Limb (tissue), 2 donors: ENCODE data around the gene DNAH9.
A peak's percentile ranks its signal among the peaks of the same experiment; 100 is the strongest.

Experiments used
- DNase-seq, 2 donors: peaks; one replicate each; pipeline ENCODE4 v3.0.0-alpha.2; 2016; ENCODE audit errors: extremely low spot score in 2 of 2

The DNAH9 gene

GRCh38 chr17:11840831-11841230 is 242.6 kb downstream of the DNAH9 start:
- no peak for DNase-seq

GRCh38 chr17:11848330-11848729 is 250.1 kb downstream of the DNAH9 start:
- DNase-seq: no peak

DNA sequence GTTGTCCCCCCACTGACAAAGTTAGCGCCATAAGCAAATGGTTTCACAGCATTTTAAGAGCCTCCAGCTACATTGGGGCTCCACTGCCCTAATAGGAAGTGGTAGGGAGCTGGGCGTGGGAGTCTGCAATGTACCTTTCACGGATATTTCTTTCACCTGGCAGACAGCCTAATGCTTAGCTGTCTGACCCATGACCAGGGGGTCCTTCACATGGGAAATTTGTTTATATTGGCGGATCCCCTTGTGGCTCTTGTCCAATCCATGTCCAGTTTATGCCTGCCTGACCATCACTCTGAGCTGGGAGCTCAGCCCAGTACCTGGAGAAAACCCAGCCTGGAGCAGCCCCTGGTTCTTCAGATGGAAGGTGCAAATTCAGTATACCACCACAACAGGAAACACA is 254.0 kb downstream of the DNAH9 start:
- DNase-seq: no peak

- DNase-seq: no peak
These were observed 254.6 kb downstream of the DNAH9 start for GRCh38 chr17:11852912-11853311.

DNA sequence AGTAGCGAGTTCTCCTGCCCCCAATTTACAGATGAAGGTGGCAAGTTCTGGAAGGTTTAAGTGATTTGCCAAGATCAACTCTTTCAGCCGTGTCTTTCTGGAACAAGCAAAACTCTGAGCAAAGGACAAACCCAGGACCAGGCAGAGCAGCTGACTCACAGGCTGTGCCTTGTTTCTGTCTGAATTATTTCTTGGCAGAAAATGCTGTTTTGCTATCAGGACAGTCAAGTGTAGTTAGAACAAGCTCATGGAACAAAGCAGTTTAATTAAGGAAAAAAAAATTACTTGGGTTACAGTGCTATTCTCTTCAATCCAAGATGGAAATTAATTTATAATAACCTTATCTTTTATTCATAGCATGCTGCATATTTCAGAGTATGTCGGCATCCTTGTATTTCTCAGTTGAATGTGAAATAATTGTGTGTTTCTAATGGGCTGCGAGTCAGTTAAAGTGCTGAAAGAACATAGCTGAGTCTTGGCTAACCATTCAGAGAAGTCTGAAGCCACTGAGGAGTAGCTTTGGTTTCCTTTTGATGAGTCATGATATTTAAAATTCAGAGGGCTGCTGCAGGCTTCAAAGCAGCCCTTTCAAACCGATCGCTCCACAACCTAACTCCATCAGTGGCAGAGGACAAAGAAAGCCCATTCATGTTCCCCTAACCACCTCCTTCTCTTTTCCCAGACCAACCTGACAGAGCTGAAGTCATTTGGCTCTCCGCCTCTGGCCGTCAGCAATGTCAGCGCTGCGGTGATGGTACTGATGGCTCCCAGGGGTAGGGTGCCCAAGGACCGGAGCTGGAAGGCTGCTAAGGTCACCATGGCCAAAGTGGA is 255.3 kb downstream of the DNAH9 start:
- peak in 1 of 2 donors; percentile 31 for DNase-seq

DNA sequence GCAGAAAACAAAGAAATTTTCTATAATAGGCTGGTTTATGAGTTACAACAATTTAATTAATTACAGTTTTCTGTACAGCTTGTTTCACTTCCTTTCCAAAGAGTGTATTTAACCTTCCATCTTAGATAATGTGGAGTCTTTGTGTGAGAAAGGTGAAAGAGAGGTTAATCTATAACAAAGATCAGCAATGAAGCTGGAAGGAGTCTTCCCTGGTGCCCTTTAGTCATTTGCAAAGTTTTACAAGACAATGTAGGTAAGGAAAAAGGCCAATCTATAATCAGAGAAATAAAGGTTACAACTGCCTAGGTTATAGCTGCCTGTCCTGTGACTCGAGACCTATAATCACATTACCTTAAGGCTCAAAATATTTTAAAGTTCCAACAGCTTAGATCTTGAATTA is 257.0 kb downstream of the DNAH9 start:
- DNase-seq: no peak

DNA sequence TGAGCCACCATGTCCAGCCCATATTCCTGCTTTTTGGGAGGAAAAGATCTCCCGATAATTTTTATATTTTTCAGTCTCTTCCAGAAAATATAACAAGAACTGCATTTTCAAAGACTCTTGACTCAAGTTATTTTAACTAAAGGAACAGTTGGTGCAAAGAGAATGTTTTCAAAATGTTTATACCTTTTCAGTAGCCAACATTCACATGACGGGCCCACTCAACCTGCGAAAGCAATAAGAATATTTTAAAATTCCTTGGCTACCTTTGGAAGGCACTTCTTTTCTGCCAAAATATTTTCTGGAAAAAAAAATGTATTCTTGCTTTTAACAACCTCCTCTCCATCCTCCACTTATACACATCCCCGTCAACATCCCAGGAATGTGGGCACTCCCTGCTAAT is 258.7 kb downstream of the DNAH9 start:
- DNase-seq: no peak

GRCh38 chr17:11869680-11870394 is 271.6 kb downstream of the DNAH9 start:
- no peak for DNase-seq

- DNase-seq: no peak
These were observed 273.5 kb downstream of the DNAH9 start for GRCh38 chr17:11871773-11872172.

- DNase-seq: no peak
These were observed 276.5 kb downstream of the DNAH9 start for GRCh38 chr17:11874756-11875155.

GRCh38 chr17:11880714-11881113 is 282.4 kb downstream of the DNAH9 start:
- peak in 1 of 2 donors; percentile 23 for DNase-seq

DNA sequence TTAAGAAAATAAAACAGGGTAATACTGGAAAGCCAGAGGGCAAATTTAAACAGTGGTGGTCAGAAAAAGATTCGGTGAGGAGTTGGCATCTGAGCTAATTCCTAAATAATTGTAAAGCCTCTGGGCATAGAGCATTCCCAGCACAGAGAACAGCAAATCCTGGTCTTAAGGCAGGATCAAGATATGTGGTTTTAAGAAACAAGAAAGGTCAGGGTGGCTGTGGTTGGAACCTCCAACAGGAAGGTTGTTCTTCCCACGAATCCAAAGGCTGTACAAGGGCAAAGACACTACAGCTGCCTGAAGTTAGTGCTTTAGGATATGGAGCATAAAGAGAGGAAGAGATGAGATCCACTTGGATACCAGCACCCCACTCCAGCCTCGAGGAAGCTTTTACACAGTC is 284.4 kb downstream of the DNAH9 start:
- no peak for DNase-seq

DNA sequence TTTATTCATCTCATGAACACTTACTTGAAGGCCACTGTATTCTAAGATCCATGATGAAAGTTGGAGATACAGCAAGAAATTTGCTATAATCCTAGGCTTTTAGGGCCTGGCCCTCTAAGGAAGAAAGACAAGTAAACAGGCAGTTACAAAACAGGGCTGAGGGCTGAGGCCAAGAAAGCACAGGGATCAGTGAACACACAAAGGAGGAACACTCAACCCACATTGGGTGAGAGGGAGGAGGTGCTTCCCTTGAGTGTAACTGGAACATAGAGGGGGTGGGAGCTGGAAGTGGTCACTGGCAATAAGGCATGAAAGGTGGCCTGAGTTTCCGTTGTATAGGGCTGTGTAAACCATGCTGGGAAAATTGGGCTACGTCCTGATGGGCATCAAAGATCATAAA is 286.8 kb downstream of the DNAH9 start:
- no peak for DNase-seq

DNA sequence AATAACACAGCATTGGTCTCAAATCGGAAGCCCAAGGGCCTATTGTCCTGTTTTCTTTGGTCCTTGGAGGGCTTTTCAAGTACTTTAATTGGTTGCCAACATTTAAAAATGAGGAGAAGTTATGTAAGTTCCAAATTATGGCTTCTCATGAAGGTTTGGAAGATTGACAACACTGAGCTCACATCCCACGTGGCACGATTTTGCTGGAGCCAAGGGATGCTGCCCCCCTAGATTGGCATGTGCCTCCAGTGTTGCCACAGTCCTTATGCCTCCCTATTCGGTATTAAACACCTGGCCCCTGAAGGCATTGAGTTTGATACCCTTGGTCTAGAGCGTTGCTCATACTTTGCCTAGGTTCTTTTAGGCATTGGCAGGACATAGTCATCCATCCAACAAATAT is 291.0 kb downstream of the DNAH9 start:
- no peak for DNase-seq

GRCh38 chr17:11893862-11894261 is 295.6 kb downstream of the DNAH9 start:
- no peak for DNase-seq

DNA sequence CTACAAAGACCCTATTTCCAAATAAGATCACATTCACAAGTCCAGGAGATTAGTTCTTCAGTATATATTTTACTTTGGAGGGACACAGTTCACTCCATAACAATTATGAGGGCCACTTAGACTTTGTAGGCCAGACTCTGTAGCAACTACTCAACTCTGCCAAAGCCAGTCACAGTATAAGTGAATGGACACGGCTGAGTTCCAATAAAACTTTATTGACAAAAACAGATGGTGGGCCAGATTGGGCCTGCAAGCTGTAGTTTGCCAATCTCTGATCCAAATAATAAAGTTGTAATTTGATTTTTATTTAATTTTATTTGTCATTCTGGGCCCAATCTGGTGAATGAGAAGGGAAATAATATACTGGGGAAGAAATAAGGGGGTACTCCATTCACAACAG is 297.9 kb downstream of the DNAH9 start:
- no peak for DNase-seq

GRCh38 chr17:11898526-11899235 is 300.4 kb downstream of the DNAH9 start:
- no peak for DNase-seq

GRCh38 chr17:11899537-11899942 is 301.3 kb downstream of the DNAH9 start:
- peak; percentile 36 to 37 for DNase-seq

DNA sequence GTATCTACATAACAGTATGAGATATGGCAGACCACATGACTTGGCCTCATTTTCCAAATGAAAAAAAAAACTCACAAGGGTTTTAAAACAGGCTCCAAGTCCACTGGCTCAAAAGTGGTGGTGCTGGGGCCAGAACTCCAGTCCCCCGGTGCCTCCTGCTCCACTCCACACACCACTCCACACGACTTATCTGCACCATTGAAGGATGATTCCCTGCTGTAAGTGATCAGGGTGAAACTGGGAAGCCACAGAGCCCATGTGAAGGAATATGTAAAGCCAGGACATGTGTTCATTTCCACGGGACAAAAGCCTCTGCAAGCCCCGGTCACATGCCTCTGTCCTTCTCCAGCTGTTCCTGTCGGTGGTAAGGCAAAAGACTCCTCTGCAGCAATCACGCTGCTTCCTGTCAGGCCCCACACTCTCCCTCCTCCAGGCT is 301.8 kb downstream of the DNAH9 start:
- peak; percentile 46 to 59 for DNase-seq

- no peak for DNase-seq
These were observed 302.4 kb downstream of the DNAH9 start for GRCh38 chr17:11900655-11901054.

- no peak for DNase-seq
These were observed 303.7 kb downstream of the DNAH9 start for GRCh38 chr17:11901931-11902330.

- DNase-seq: no peak
These were observed 310.5 kb downstream of the DNAH9 start for GRCh38 chr17:11908711-11909146.
